22Rv1 (cell line): ENCODE measurements around the gene MAGI2.

Experiments used
- H3K27ac ChIP-seq: fragments of 450-650 bp; 2 replicates; pipeline ENCODE4 v1.5.1; 2017
- CTCF ChIP-seq: fragments of 450-650 bp; IDR thresholded peaks from 2 replicates; pipeline ENCODE4 v1.5.1; 2017; ENCODE audit warnings: mild to moderate bottlenecking
- ZFX ChIP-seq: fragments of 450-650 bp; IDR thresholded peaks from 2 replicates; pipeline ENCODE4 v1.6.1; 2017; ENCODE audit warnings: antibody characterized with exemption, borderline replicate concordance

Gene MAGI2

GRCh38 chr7:78427209-78427608, 1026.3 kb downstream of the MAGI2 start:
- no peak for TF ChIP-seq CTCF
- TF ChIP-seq ZFX: no peak

GRCh38 chr7:78420001-78420400, 1033.5 kb downstream of the MAGI2 start:
- no peak overlapping the region for H3K27ac ChIP-seq
- TF ChIP-seq ZFX: no peak
- no peak for TF ChIP-seq CTCF

More at GRCh38 chr7:78427209-78427608, 1026.3 kb downstream of the MAGI2 start:
- no peak overlapping the region for H3K27ac ChIP-seq

GRCh38 chr7:78417180-78417853, 1036.2 kb downstream of the MAGI2 start:
- no peak for TF ChIP-seq ZFX
- no peak for TF ChIP-seq CTCF
- H3K27ac ChIP-seq: no peak overlapping the region

- TF ChIP-seq CTCF (no peak), ZFX (no peak)
- no peak overlapping the region for H3K27ac ChIP-seq
Measured at GRCh38 chr7:78413568-78413967, 1039.9 kb downstream of the MAGI2 start.

DNA sequence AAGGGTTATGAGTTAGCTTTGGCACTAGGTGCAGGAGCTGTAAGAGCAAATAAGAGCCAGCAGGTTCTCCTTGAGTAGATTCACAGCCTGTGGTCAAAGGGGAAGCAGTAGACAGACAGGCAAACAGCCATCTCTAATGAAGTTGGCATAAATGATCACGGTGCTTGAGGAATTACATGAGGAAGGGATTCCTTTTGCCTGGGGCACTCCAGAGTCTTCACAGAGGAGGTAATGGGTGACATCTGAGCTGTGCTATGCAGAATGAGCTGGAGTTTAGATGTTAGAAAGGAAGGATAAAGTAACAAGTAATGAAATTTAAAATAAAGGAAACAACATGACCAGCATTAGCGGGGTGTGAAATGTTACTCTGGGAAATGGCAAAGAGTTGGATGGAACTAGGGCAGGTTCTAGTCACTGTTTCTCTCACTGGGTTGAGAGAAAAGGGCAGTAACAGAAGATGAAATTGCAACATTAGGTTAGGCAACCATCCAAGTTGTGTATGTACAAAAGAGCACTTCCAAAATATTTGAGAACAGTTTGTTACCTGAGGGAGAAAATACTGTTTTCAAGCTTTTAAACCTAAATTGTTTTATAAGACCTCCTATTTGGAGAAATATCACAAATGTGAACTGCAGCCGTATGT, 1041.1 kb downstream of the MAGI2 start:
- H3K27ac ChIP-seq: peak overlapping the region; percentile 51
- no peak for TF ChIP-seq CTCF
- no peak for TF ChIP-seq ZFX

- no peak overlapping the region for H3K27ac ChIP-seq
- TF ChIP-seq ZFX (no peak), CTCF (no peak)
Measured at GRCh38 chr7:78407031-78407430, 1046.4 kb downstream of the MAGI2 start.

DNA sequence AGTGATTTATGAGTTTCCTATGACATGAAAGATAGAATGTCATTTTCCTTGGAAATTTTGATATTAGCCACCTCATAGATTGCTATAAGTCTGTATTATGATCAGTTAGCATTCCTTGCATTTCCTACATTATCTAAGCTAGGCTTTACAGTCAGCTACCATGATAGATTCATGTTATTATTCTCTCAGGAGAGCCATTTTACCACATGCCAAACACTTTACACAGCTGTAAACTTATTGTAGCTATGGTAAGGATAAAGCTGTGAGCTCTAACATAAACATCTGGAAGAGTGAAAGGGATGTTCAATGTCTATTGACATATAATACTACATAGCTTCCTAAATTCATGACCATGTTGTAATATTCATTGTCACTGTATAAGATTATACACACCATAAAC, 1046.9 kb downstream of the MAGI2 start:
- no peak for TF ChIP-seq ZFX
- TF ChIP-seq CTCF: no peak
- H3K27ac ChIP-seq: no peak overlapping the region
